Left kidney (tissue), 2 donors: Measurements from ENCODE around the gene USP47. TPM values are rescaled to one million over a fixed set of nuclear protein-coding genes. Genes with fewer than 3 reads are reported as not detected.
"Not testable (repeated sequence)": the region's sequence is repeated elsewhere in the genome, so short reads cannot be mapped to it uniquely, and the experiment has no call there.

Source experiments
- DNase-seq: peaks from one replicate; pipeline ENCODE4 v3.0.0-alpha.2; 2013
- polyA plus RNA-seq: library from polyadenylated mRNA; unstranded; fragments of 120-200 nt; gene quantifications from one replicate; pipeline ENCODE4 v1.2.1, GENCODE V29; 2013; ENCODE audit not compliant: insufficient read length

USP47 gene
- polyA plus RNA-seq, 1 donor = 107 TPM

DNA sequence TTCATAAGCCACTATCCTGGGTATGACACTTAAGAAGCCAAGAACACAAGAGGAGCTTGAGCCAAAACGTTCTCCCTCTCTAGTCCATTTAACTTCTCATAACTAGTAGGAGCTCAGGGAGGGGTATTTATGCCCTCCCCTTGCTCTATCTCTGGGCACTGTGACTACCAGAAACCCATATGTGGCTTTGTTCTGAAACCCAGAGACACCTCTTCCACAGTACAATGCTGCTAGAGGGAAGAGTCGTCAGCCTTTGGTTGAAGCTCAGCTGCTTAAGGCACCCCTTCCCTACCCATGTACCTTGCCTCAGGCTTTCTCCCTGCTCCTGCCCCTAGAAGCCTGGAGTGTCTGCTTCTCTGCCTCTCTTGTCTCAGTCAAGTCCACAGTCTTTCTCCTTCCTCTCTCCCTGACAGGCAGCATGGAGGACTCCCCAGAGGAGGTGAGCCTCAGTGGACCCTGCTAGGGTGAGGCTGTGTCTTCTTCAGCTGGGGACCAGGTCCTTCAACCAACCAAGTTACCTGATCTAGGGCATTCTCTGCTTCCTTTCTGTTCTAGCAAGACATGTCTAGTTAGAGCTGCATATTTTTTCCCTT, 23.1 kb upstream of the USP47 start:
- DNase-seq = no peak

DNA sequence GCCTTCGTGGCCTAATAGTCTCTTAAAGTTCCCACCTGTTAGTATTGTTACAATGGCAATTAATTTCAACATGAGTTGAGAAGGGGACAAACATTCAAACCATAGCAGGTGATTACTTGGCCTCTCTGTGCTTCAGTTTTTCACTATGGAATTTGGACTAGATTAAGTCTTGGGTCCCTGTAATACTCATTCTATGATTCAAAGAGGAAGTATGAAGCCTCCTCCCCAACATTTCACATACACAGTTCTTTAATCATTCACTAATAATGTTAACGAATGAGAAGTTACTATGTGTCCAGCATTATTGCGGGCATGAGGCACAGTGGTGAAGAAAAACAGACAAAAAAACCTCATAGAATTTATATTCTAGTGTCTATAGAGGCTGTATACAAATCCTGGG, 19.9 kb upstream of the USP47 start:
- no peak for DNase-seq

DNA sequence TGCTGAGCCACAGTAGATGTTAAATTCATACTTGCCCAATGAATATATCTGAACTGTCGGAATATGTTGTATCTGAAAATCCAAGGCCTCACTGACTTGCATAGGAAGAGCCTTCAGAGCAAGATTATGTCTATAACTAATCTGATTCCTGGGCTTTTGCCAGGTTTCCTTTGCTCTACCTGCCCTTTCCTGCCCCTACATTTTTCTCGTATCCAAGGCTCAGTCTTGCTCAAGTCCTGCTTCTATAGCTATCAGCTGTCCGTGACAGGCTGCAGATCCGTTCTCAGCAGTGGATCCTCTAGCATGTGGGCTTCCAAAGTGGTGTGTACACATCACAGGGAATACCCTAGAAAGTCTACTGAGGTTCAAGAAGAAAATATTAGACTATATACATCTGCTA, 18.8 kb upstream of the USP47 start:
- no peak for DNase-seq

DNA sequence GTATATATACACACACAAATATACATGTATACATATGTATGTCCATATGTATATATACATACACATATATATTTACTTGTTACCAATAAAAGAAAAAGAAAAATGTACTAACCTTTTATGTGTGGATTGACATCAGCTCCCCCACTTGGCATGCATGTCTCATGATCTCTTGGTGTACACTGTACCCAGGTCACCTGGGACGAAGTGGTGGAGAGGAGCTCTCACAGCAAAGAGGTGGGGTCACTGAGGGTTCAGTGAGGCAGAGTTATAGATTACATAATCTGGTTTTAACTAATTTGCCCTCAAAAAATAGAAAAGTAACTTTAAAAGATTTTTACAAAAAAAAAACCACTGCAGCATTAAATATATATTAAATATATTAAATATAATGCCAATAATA, 15.5 kb upstream of the USP47 start:
- DNase-seq = no peak

DNA sequence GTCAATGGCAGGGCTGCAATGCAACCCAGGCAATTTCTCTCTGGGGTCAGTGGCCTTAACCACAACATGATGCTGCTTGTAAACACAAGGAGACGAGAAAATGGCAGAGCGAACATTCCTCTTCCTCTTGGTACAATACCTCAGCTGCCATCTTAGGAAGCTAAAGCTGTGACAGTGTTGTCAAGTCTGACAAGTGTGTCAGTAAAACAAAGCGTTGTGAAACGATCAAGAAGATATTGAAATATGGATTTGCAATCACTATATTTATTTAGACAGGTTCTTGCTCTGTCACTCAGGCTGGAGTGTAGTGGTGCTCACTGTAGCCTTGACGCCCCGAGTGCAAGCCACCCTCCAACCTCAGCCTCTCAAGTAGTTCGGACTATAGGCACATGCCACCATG, 14.5 kb upstream of the USP47 start:
- no peak for DNase-seq

DNA sequence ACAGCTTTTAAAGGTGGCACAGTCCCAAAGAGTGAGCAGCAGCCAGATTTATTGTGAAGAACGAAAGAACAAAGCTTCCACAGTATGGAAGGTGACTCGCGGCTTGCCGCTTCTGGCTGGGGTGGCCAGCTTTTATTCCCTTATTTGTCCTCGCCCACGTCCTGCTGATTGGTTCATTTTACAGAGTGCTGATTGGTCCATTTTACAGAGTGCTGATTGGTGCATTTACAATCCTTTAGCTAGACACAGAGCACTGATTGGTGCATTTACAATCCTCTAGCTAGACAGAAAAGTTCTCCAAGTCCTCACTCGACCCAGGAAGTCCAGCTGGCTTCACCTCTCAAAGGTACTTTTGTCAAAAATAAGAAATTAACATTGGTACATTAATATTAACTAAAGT, 10.4 kb upstream of the USP47 start:
- DNase-seq = not testable (repeated sequence)

DNA sequence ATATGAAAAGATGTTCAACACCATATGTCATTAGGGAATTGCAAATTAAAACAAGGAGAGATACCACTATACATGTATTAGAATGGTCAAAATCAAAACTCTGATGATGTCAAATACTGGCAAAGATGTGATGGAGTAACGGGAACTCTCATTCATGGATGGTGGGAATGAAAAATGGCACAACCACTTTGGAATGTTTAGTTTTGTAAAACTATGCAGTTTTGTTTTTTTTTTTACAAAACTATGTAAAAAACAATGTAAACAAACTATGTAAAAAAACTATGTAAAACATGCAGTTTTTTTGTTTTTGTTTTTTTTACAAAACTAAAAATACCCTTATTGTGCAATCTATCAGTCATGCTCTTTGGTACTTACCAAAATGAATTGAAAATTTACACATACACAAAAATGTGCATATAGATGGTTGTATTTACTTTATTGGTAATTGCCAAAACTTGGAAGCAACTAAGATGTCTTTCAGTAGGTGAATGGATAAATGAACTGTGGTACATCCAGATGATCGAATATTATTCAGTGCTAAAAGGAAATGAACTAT, 5.0 kb upstream of the USP47 start:
- no peak for DNase-seq

DNA sequence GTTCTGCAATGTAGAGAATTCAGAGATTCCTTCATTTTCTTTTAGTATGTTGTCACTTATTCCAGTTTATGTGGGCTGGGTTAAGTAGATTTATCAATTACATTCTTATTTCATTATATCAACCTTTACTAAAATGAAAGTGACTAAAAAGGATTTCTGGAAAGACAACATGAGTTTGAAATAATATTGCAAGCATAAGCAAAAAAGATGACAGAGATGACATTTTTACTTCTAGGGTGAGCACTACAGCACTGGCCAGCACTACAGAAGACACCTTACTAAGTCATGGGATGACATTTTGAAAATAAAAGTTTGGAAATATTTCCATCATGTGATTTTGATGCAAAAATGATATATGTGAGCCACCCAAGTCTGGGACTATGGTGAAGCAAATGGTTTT, 2.1 kb upstream of the USP47 start:
- no peak for DNase-seq

DNA sequence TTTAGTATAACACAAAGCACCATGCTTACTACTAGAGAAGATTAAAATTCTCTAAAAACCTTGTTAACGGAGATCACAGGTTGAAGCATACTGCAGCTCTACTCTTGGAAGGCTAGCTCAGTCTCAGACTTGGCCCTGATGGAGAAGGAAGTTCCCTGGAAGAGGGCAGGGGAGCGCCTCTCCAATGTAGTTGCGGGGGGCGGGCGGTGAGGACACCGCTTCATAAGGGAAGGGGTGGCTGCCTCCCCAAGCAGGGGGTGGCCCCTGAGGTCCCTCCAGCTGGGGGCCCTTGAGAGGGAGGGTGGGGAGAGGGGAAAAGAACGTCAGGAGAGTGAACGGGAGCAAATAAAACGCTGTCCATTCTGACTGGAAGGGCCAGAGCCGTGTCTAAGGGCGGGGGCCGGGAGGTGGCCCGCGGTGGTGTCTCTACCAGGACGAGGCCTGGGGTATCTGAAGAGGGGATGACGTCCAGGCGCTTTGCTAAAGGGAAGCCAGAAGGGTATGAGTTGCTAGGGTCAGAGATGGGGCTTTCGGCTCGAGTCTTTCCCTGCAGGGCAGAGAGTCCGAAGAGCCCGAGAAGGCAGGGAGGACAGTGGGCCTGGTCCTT, 553 bp upstream of the USP47 start:
- peak; percentile 48 for DNase-seq

DNA sequence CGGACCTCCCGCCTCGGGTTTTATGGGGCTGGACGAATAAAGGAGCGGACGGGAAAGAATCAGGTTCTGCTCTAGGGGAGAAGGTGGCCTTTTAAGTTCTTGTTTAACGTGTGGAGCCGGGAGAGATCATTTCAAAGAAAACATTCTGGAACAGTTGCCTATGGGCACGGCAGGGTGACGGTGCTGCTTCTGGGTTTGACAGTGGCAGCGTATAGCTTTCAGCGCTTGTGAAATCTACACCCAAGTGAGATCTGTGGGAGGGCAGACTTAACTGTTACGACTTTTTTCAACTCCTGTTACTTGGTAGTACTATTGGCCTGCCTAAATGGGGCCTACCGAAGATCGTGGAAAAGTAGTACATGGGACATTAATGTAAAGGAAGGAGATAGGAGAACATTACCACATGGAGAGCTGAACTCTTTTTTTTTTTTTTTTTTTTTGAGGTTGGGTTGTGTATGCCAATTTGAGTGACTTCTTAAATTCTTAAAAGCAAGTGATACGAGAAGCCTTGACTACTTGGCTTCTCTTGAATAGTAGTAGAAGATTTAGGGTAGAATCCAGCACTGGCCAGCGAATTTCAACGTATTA, 743 bp downstream of the USP47 start:
- DNase-seq = peak; percentile 82

DNA sequence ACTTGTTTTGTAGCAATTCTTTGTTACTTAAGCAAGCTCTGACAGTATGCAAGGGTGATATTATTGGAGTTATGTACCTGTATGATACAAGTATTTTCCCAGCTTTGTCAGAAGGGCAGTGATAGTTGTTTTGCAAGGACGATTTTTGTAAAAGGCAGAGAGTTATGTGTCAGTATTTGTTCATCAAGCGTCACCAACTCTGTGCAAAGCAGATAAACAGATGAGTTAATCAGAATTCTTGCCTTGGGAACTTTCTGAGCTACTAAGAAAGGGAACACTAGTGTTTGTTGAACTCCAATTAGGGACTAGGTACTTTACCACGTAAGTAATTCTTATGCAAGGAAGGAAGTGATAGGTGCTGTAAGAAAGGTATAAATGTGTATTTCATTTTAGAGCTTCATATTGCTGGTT, 1.4 kb downstream of the USP47 start:
- DNase-seq = peak; percentile 43

DNA sequence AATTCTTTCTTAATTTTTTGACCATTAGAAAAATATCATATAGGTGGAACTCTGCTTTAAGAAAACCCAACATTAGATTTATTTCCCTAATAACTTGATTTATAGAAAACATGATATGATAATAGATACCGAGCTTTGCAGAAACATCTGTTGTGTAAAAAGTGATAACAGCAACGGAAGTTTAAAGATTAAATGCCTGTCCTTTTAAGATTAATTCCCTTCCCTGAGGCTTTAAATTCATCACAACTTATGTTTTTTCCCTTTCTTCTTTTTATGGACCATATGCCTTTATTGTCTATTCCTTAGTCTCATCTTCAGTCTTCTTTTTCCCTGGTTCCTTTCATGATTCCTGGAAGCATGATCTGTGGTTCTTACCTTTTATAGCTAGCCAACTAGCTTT, 1.9 kb downstream of the USP47 start:
- no peak for DNase-seq

DNA sequence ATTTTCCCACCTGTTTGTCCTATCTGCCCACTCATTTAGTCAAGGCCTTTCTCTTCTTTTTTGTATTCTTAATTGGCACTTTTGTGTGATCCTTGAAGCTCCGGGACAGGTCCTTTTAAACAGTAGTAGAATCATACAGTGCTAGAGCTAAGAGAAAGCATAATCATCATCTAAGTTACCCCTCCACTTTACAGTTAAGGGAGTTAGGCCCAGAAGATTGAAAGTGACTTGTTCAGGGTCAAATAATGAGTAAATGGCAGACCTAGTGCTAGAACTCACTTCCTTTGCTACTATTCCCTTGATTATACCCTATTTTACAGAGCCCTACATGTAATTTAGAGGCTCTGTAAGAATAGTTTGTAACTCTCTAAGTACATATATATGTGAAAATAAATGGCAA, 2.5 kb downstream of the USP47 start:
- DNase-seq = no peak

DNA sequence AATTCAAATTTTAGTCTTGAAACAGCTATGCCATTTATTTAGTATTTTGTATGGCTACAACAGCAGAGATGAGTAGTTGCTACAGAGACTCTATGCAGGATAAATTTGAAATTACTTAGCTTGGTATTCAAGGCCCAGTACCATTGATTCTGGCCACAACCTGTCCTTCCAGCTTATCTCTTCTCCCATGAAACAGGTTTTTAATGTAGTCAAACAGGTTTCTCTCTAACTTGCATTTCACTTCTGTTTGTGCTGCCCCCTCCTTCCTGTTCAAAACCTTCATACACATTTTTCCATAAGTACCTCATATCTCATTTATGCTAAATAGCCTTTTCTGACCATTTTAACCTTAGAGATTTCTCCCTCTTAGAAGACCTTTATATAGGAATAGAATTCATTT, 3.3 kb downstream of the USP47 start:
- no peak for DNase-seq

DNA sequence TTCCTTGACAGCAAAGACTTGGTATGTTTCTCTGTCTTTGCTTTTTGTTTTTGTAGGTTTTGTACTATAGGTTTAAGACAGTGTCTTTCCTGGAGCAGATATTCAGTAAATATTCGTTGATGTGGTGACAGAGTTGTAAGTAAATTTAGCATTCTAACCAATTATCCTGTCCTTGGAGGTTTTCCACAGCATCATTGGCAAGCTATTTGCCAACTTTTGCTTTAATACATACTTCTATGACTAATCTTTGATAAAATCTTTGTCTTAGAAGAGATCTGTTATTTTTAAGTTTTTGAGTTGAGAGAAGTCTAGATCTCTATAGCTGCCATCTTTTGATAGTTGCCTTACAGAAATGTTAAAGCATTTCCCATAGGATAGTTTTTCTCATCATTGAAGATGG, 3.8 kb downstream of the USP47 start:
- no peak for DNase-seq

DNA sequence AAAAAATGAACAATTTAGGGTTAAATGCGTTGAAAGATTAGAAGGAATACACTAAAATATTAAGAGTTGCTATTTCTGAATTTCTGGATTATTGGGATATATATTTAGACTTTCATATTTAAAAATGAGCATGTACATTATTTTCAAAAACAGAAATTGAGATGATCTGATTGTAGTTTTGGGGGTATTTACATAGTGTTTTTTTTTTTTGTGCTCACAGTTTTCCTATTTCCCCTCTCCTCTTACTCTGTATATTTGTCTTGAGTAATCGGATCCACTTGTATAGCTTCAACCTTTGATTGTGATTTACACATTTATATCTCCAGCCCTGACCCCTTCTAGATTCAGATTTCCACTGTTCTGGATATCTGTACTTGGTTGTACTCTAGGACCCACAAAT, 5.3 kb downstream of the USP47 start:
- no peak for DNase-seq

DNA sequence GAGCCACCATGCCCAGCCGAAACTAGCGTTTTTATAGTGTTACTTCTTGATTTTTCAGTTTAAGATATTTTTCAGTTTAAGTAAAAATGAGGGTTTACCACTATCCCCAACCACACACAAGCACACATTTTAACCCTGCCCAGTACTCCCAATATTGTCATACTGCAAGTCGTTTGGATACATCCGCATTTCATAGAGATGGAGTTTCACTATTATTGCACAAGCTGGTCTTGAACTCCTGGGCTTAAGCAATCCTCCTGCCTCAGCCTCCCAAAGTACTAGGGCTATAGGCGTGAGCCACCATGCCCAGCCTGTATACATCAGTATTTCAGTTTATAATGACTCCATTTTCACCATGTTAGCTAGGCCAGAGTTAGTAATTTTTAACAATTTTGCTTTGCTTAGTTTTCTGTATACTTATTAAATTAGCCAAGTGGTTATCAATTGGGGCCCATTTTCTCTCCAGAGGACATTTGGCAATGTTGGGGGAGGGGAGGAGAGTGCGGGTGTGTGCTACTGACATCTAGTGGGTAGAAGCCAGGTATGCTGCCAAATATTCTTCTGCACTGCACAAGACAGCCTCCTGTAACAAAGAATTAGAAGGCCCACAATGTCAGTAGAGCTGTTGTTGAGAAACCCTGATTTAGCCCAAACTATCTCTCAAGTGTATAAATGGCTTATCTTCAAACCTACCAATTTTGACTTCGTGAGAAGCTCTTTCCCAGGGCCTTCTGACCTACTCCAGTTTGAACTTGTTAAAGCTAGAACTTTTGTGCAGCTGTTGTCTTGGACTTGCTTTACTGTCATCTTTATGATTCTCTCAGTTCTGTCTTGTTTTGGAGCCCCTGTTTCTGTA, 7.3 kb downstream of the USP47 start:
- peak; percentile 43 for DNase-seq

DNA sequence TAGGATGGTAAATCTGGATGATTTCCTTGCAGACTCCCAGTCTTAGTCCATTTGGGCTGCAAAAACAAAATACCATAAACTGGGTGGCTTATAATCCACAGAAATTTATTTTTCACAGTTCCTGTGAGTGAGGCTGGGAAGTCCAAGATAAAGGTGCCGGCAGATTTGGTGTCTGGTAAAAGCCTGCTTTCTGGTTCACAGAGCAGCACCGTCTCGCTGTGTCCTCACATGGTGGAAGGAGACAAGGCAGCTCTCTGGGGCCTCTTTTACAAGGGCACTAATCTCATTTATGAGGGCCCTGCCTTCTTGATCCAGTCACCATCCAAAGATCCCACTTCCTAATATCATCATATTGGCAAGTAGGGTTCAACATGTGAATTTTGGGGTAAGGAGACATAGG, 8.9 kb downstream of the USP47 start:
- no peak for DNase-seq

DNA sequence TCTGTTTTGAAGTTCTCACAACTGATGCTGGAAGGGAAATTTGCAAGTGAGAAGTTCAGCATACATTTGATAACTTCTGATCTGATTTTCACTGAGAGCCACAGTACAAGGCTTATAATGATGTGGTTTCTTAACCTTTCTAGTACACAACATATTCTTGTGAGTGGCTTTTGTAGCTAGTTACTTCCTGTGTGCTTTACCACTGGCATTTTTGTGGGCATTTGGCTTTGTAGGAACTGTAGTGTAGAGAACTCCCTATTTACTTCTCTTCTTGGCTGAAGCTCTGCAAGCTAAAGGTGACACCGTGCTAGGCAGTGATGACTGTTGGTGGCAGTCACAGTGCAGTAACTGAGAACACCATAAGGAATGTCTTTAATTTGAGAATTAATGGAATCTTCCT, 14.9 kb downstream of the USP47 start:
- no peak for DNase-seq

DNA sequence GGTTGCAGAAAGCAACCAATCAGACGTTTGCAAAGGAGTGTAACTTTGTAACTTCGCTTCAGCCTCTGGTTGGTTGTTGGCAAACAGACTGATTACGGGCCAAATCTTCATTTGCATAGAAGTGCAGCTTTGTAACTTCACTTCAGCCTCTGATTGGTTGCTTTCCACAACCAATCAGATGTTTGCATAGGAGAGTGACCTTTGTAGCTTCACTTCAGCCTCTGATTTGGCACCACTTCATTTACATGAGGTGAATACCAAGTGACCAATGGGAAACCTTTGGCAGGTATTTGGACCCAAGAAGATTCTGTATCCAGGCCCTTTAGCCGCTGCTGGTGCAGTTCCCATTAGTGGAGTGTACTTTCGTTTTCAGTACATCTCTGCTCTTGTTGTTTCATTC, 16.0 kb downstream of the USP47 start:
- no peak for DNase-seq

DNA sequence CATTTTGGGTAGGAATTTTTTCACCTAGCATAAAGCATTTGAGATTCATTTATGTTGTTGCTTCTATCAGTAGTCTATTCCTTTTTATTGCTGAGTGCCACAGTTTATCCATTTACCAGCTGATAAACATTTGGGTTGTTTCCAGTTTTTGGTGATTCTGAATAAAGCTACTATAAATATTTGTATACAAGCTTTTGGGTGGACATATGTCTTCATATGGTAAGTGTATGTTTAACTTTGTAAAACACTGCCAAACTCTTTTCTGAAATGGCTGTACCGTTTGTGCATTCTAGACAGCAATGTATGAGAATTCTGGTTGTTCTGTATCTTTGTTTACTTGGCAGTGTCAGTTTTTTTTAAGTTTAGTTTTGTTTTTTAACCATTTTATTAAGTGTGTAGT, 16.9 kb downstream of the USP47 start:
- no peak for DNase-seq

DNA sequence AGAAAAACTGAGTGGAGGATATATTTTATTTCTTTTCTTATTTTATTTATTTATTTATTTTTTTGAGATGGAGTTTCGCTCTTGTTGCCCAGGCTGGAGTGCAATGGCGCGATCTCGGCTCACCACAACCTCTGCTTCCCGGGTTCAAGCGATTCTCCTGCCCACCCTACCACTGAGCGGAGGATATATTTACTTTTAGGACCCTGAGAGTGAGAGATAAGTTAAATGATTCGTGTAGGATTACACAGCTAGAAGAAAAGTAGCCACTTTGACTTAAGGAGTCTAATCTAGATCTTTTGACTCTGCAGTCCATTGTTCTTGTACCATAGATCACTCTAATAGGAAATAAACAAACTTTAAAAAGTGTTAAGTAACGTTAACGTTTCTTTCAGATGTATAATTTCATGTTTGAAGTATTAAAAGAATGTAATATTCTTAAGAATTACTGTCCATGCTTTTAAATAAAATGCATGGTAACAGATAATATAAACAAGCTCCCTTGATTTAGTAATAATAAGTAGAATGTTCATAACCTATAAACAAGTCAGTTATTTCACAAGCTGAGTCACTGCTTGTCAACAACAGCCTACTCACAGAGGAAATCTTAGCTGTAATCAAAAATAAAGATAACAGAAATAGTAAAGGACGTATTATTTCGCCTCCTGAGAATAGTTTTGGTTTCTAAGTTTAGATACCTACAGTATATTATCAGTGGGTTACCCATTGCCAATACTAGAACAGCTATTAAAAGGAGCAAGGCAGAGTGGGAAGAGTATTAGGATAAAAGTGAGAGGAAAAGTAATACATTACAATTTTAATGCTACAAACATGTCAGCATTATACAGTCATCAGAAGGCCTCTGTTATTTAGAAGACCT, 18.6 kb downstream of the USP47 start:
- no peak for DNase-seq
